Naive B cell (primary cell): ENCODE results near the gene REC114. TPM values are rescaled to one million over a fixed set of nuclear protein-coding genes. Genes with fewer than 3 reads are reported as not detected.
"Not testable (repeated sequence)": the region's sequence is repeated elsewhere in the genome, so short reads cannot be mapped to it uniquely, and the experiment has no call there.

Source experiments
- ATAC-seq, 2 donors: fragments of 150-1000 bp; cut with Tn5 transposase; 2 replicates each; pipeline ENCODE4 v1.10.0; 2021; ENCODE audit warnings: low read depth in 2 of 2, mild to moderate bottlenecking in 2 of 2, moderate library complexity in 2 of 2
- DNase-seq: peaks from one replicate; pipeline ENCODE4 v3.0.0; 2022
- H3K27ac Mint-ChIP-seq, 6 donors: one replicate each; pipeline ENCODE4 v1.8.0; 2020 to 2022; ENCODE audit warnings: mild to moderate bottlenecking in 6 of 6, mixed read lengths in 6 of 6, moderate library complexity in 5 of 6, inconsistent platforms in 2 of 6
- H3K27me3 Mint-ChIP-seq, 3 donors: one replicate each; pipeline ENCODE4 v1.8.0; 2021 to 2022; ENCODE audit warnings: mixed read lengths in 3 of 3, mild to moderate bottlenecking in 1 of 3
- H3K36me3 Mint-ChIP-seq, 2 donors: one replicate each; pipeline ENCODE4 v1.8.0; 2020 to 2022; ENCODE audit warnings: mixed read lengths in 2 of 2, inconsistent platforms in 1 of 2, mild to moderate bottlenecking in 1 of 2
- H3K4me1 Mint-ChIP-seq, 3 donors: one replicate each; pipeline ENCODE4 v1.8.0; 2020 to 2022; ENCODE audit warnings: mixed read lengths in 3 of 3, inconsistent platforms in 1 of 3, mild to moderate bottlenecking in 1 of 3, moderate library complexity in 1 of 3
- H3K4me3 Mint-ChIP-seq, 8 donors: one replicate each; pipeline ENCODE4 v1.8.0; 2020 to 2022; ENCODE audit warnings: mild to moderate bottlenecking in 8 of 8, mixed read lengths in 8 of 8, moderate library complexity in 8 of 8, inconsistent platforms in 2 of 8
- H3K9me3 Mint-ChIP-seq, 7 donors: one replicate each; pipeline ENCODE4 v1.8.0; 2020 to 2022; ENCODE audit warnings: mixed read lengths in 7 of 7, mild to moderate bottlenecking in 5 of 7, inconsistent platforms in 2 of 7, moderate library complexity in 1 of 7
- polyA plus RNA-seq, 6 donors: library from polyadenylated mRNA; unstranded; fragments of 300-500 nt; fragmentation: Illumina TruSeq; gene quantifications; one replicate each; pipeline ENCODE4 v1.2.3, GENCODE V29; 2021; ENCODE audit warnings: low read depth in 6 of 6

Gene REC114
- polyA plus RNA-seq, 6 donors from 2014 or later = not detected

- Mint-ChIP-seq H3K4me1 (peaks cover 0 to 8% (median 5%) of the 10 kb centered on the region in 3 donors), H3K9me3 (no peaks in the 10 kb centered on the region), H3K27ac (peak overlapping the region in 1 of 6 donors; percentile 66), H3K27me3 (no peaks in the 10 kb centered on the region), H3K36me3 (peaks cover 7 to 25% of the 10 kb centered on the region in 2 donors), H3K4me3 (no peak overlapping the region)
- no peak for ATAC-seq
- no peak for DNase-seq
Measured at GRCh38 chr15:73575636-73576247, 132.8 kb downstream of the REC114 start.

GRCh38 chr15:73577593-73577992 is 134.6 kb downstream of the REC114 start:
- DNase-seq, ATAC-seq, H3K27ac Mint-ChIP-seq, H3K4me3 Mint-ChIP-seq, H3K27me3 Mint-ChIP-seq, H3K9me3 Mint-ChIP-seq, H3K4me1 Mint-ChIP-seq: not testable (repeated sequence)
- peaks cover 0 to 18% of the 10 kb centered on the region in 2 donors for H3K36me3 Mint-ChIP-seq

GRCh38 chr15:73578026-73578425 is 135.1 kb downstream of the REC114 start:
- ATAC-seq (no peak), DNase-seq (no peak)
- Mint-ChIP-seq H3K36me3 (peaks cover 0 to 18% of the 10 kb centered on the region in 2 donors), H3K4me3 (peak overlapping the region in 2 of 8 donors; percentile 38 to 59), H3K9me3 (no peaks in the 10 kb centered on the region), H3K27ac (no peak overlapping the region), H3K4me1 (peaks cover 0 to 4% (median 0%) of the 10 kb centered on the region in 3 donors), H3K27me3 (no peaks in the 10 kb centered on the region)

- no peak for DNase-seq
- Mint-ChIP-seq H3K27ac (peak overlapping the region in 1 of 6 donors; percentile 6), H3K27me3 (no peaks in the 10 kb centered on the region), H3K4me3 (no peak overlapping the region), H3K4me1 (peaks cover 0 to 4% (median 0%) of the 10 kb centered on the region in 3 donors), H3K9me3 (no peaks in the 10 kb centered on the region), H3K36me3 (peaks cover 21 to 45% of the 10 kb centered on the region in 2 donors)
- ATAC-seq = no peak
Measured at GRCh38 chr15:73582851-73583379, 140.0 kb downstream of the REC114 start.

- DNase-seq (no peak), ATAC-seq (no peak)
- no peaks in the 10 kb centered on the region for H3K4me1 Mint-ChIP-seq
- peaks cover 24 to 43% of the 10 kb centered on the region in 2 donors for H3K36me3 Mint-ChIP-seq
- no peak overlapping the region for H3K27ac Mint-ChIP-seq
- H3K4me3 Mint-ChIP-seq = no peak overlapping the region
- no peaks in the 10 kb centered on the region for H3K9me3 Mint-ChIP-seq
- no peaks in the 10 kb centered on the region for H3K27me3 Mint-ChIP-seq
Measured at GRCh38 chr15:73583544-73583943, 140.6 kb downstream of the REC114 start.

GRCh38 chr15:73584699-73585420 is 141.9 kb downstream of the REC114 start:
- H3K4me3 Mint-ChIP-seq = no peak overlapping the region
- no peaks in the 10 kb centered on the region for H3K27me3 Mint-ChIP-seq

GRCh38 chr15:73585871-73586654 is 143.1 kb downstream of the REC114 start:
- ATAC-seq = no peak
- H3K27ac Mint-ChIP-seq = no peak overlapping the region
- H3K27me3 Mint-ChIP-seq = no peaks in the 10 kb centered on the region
- peaks cover 34 to 48% of the 10 kb centered on the region in 2 donors for H3K36me3 Mint-ChIP-seq
- H3K9me3 Mint-ChIP-seq = no peaks in the 10 kb centered on the region
- no peak overlapping the region for H3K4me3 Mint-ChIP-seq
- H3K4me1 Mint-ChIP-seq = no peaks in the 10 kb centered on the region
- DNase-seq = no peak

More at GRCh38 chr15:73584699-73585420, 141.9 kb downstream of the REC114 start:
- ATAC-seq = no peak
- H3K36me3 Mint-ChIP-seq = peaks cover 34 to 48% of the 10 kb centered on the region in 2 donors
- no peaks in the 10 kb centered on the region for H3K9me3 Mint-ChIP-seq
- peak overlapping the region in 2 of 6 donors; percentile 5 to 42 for H3K27ac Mint-ChIP-seq
- H3K4me1 Mint-ChIP-seq = no peaks in the 10 kb centered on the region
- no peak for DNase-seq

- H3K27me3 Mint-ChIP-seq = no peaks in the 10 kb centered on the region
- no peak overlapping the region for H3K4me3 Mint-ChIP-seq
- no peak overlapping the region for H3K27ac Mint-ChIP-seq
- H3K4me1 Mint-ChIP-seq = peaks cover 3 to 10% (median 9%) of the 10 kb centered on the region in 3 donors
- no peak for ATAC-seq
- no peak for DNase-seq
- H3K9me3 Mint-ChIP-seq = no peaks in the 10 kb centered on the region
- H3K36me3 Mint-ChIP-seq = peaks cover 32 to 37% of the 10 kb centered on the region in 2 donors
Measured at GRCh38 chr15:73589766-73590165, 146.8 kb downstream of the REC114 start.

GRCh38 chr15:73590263-73590662 is 147.3 kb downstream of the REC114 start:
- Mint-ChIP-seq H3K4me1 (peaks cover 6 to 15% (median 9%) of the 10 kb centered on the region in 3 donors), H3K27me3 (no peaks in the 10 kb centered on the region), H3K9me3 (no peaks in the 10 kb centered on the region), H3K36me3 (peaks cover 27 to 35% of the 10 kb centered on the region in 2 donors), H3K27ac (no peak overlapping the region), H3K4me3 (no peak overlapping the region)
- DNase-seq (no peak), ATAC-seq (no peak)

- Mint-ChIP-seq H3K27me3 (no peaks in the 10 kb centered on the region), H3K27ac (peak overlapping the region in 2 of 6 donors; percentile 1 to 32), H3K36me3 (peaks cover 21 to 23% of the 10 kb centered on the region in 2 donors), H3K4me1 (peaks cover 22 to 31% (median 24%) of the 10 kb centered on the region in 3 donors), H3K9me3 (no peaks in the 10 kb centered on the region), H3K4me3 (no peak overlapping the region)
- ATAC-seq = no peak
- DNase-seq = no peak
Measured at GRCh38 chr15:73593304-73594074, 150.5 kb downstream of the REC114 start.

- no peaks in the 10 kb centered on the region for H3K27me3 Mint-ChIP-seq
- peaks cover 16 to 17% of the 10 kb centered on the region in 2 donors for H3K36me3 Mint-ChIP-seq
Measured at GRCh38 chr15:73594109-73594508, 151.1 kb downstream of the REC114 start.

GRCh38 chr15:73596174-73596573 is 153.2 kb downstream of the REC114 start:
- H3K9me3 Mint-ChIP-seq = no peaks in the 10 kb centered on the region
- DNase-seq (no peak), ATAC-seq (no peak)
- H3K27me3 Mint-ChIP-seq = no peaks in the 10 kb centered on the region
- H3K27ac Mint-ChIP-seq = peak overlapping the region in 3 of 6 donors; percentile 73 to 93 (median 81)
- peaks cover 25 to 41% (median 26%) of the 10 kb centered on the region in 3 donors for H3K4me1 Mint-ChIP-seq
- peak overlapping the region in 2 of 8 donors; percentile 34 to 64 for H3K4me3 Mint-ChIP-seq
- peaks cover 10 to 17% of the 10 kb centered on the region in 2 donors for H3K36me3 Mint-ChIP-seq

More at GRCh38 chr15:73594109-73594508, 151.1 kb downstream of the REC114 start:
- Mint-ChIP-seq H3K4me1 (peaks cover 25 to 33% (median 26%) of the 10 kb centered on the region in 3 donors), H3K27ac (peak overlapping the region in 1 of 6 donors; percentile 70), H3K4me3 (no peak overlapping the region), H3K9me3 (no peaks in the 10 kb centered on the region)
- DNase-seq = no peak
- no peak for ATAC-seq
